HG02798 (cell line): Measurements from ENCODE around the gene ESR1.
"Not testable (repeated sequence)": the region's sequence is repeated elsewhere in the genome, so short reads cannot be mapped to it uniquely, and the experiment has no call there.

ENCODE experiments used
- ATAC-seq: cut with Tn5 transposase; IDR thresholded peaks from one replicate; pipeline ENCODE4 v1.9.1; 2021; ENCODE audit warnings: mild to moderate bottlenecking; ENCODE audit not compliant: unreplicated experiment, poor library complexity

ESR1 gene

GRCh38 chr6:152033765-152034164 lies 226.3 kb downstream of the ESR1 start:
- not testable (repeated sequence) for ATAC-seq

- no peak for ATAC-seq
These were observed 227.1 kb downstream of the ESR1 start for GRCh38 chr6:152034631-152035030.

- no peak for ATAC-seq
These were observed 238.6 kb downstream of the ESR1 start for GRCh38 chr6:152046118-152046517.

GRCh38 chr6:152048921-152049320 lies 241.4 kb downstream of the ESR1 start:
- ATAC-seq, result no peak

- no peak for ATAC-seq
These were observed 242.0 kb downstream of the ESR1 start for GRCh38 chr6:152049502-152049901.

GRCh38 chr6:152050451-152051195 lies 243.1 kb downstream of the ESR1 start:
- no peak for ATAC-seq

GRCh38 chr6:152052061-152052460 lies 244.6 kb downstream of the ESR1 start:
- ATAC-seq, result no peak

GRCh38 chr6:152053332-152053731 lies 245.8 kb downstream of the ESR1 start:
- no peak for ATAC-seq

- ATAC-seq, result no peak
These were observed 247.0 kb downstream of the ESR1 start for GRCh38 chr6:152054441-152054840.

GRCh38 chr6:152055517-152055916 lies 248.0 kb downstream of the ESR1 start:
- ATAC-seq, result no peak

GRCh38 chr6:152057832-152058498 lies 250.5 kb downstream of the ESR1 start:
- ATAC-seq, result no peak

- no peak for ATAC-seq
These were observed 252.4 kb downstream of the ESR1 start for GRCh38 chr6:152059909-152060308.

GRCh38 chr6:152062476-152062875 lies 255.0 kb downstream of the ESR1 start:
- no peak for ATAC-seq

GRCh38 chr6:152063170-152063921 lies 255.9 kb downstream of the ESR1 start:
- no peak for ATAC-seq

- no peak for ATAC-seq
These were observed 261.3 kb downstream of the ESR1 start for GRCh38 chr6:152068622-152069261.

GRCh38 chr6:152070556-152070955 lies 263.1 kb downstream of the ESR1 start:
- ATAC-seq, result no peak

GRCh38 chr6:152071318-152071717 lies 263.8 kb downstream of the ESR1 start:
- ATAC-seq, result no peak

- no peak for ATAC-seq
These were observed 264.4 kb downstream of the ESR1 start for GRCh38 chr6:152071843-152072242.

- ATAC-seq, result not testable (repeated sequence)
These were observed 268.8 kb downstream of the ESR1 start for GRCh38 chr6:152076242-152076641.

- no peak for ATAC-seq
These were observed 270.5 kb downstream of the ESR1 start for GRCh38 chr6:152078001-152078400.

GRCh38 chr6:152078804-152079203 lies 271.3 kb downstream of the ESR1 start:
- no peak for ATAC-seq
